CD4-positive, alpha-beta T cell treated with Interleukin-17A for 1 hour (primary cell): ENCODE data around the gene PNPLA2.

Source experiments
- DNase-seq: peaks from one replicate; pipeline ENCODE4 v3.0.0-alpha.2; 2020

Gene PNPLA2

GRCh38 chr11:846496-847098 is 27.9 kb downstream of the PNPLA2 start:
- no peak for DNase-seq

GRCh38 chr11:847876-848275 is 29.2 kb downstream of the PNPLA2 start:
- DNase-seq = no peak

GRCh38 chr11:848380-848931 is 29.7 kb downstream of the PNPLA2 start:
- DNase-seq = peak; percentile 70

- DNase-seq = peak; percentile 44
These were observed 30.6 kb downstream of the PNPLA2 start for GRCh38 chr11:849104-849824.

- DNase-seq = no peak
These were observed 31.4 kb downstream of the PNPLA2 start for GRCh38 chr11:849951-850774.

GRCh38 chr11:850775-851763 is 32.4 kb downstream of the PNPLA2 start:
- DNase-seq = no peak

GRCh38 chr11:852762-853161 is 34.0 kb downstream of the PNPLA2 start:
- no peak for DNase-seq

- no peak for DNase-seq
These were observed 35.2 kb downstream of the PNPLA2 start for GRCh38 chr11:853682-854448.

GRCh38 chr11:854601-855329 is 36.1 kb downstream of the PNPLA2 start:
- no peak for DNase-seq

GRCh38 chr11:855330-855674 is 36.6 kb downstream of the PNPLA2 start:
- no peak for DNase-seq

- no peak for DNase-seq
These were observed 37.1 kb downstream of the PNPLA2 start for GRCh38 chr11:855796-856195.

- DNase-seq = no peak
These were observed 37.7 kb downstream of the PNPLA2 start for GRCh38 chr11:856397-856796.

- DNase-seq = no peak
These were observed 39.5 kb downstream of the PNPLA2 start for GRCh38 chr11:858053-858761.

GRCh38 chr11:858762-859339 is 40.1 kb downstream of the PNPLA2 start:
- DNase-seq = no peak

GRCh38 chr11:859394-860131 is 40.8 kb downstream of the PNPLA2 start:
- no peak for DNase-seq

GRCh38 chr11:860234-861104 is 41.8 kb downstream of the PNPLA2 start:
- no peak for DNase-seq

- no peak for DNase-seq
These were observed 42.4 kb downstream of the PNPLA2 start for GRCh38 chr11:861105-861479.

GRCh38 chr11:862081-862661 is 43.5 kb downstream of the PNPLA2 start:
- DNase-seq = no peak
